Body of pancreas (tissue), 4 donors: ENCODE measurements around the gene FAM193B. TPM values are rescaled to one million over a fixed set of nuclear protein-coding genes. Genes with fewer than 3 reads are reported as not detected.

Experiments
- ATAC-seq: fragments of 150-250 bp; one replicate; pipeline ENCODE4 v1.9.1; 2016
- DNase-seq, 4 donors: peaks; one replicate each; pipeline ENCODE4 v3.0.0-alpha.2; 2019
- H3K27ac ChIP-seq, 4 donors: fragments of 200-600 bp; sonication (generic); 1 replicate in 3 of 4; 2 replicates in 1 of 4; pipeline versions ENCODE4 v1.5.1 to v1.6.1; 2016 to 2019; ENCODE audit warnings: mild to moderate bottlenecking in 1 of 4, mixed read lengths in 1 of 4, moderate library complexity in 1 of 4
- H3K27me3 ChIP-seq, 2 donors: fragments of 200-600 bp; sonication (generic); one replicate each; pipeline ENCODE4 v1.6.0; 2016; ENCODE audit warnings: mild to moderate bottlenecking in 1 of 2
- H3K36me3 ChIP-seq, 2 donors: fragments of 200-600 bp; sonication (generic); replicated peaks in 1 of 2; 2 replicates each; pipeline ENCODE4 v1.5.1; 2016; ENCODE audit warnings: low read depth in 2 of 2; ENCODE audit not compliant: insufficient read depth in 1 of 2
- H3K4me1 ChIP-seq: fragments of 200-600 bp; sonication (generic); one replicate; pipeline ENCODE4 v1.6.0; 2016
- H3K4me3 ChIP-seq, 2 donors: fragments of 200-600 bp; sonication (generic); 1 replicate in 1 of 2; 2 replicates in 1 of 2; pipeline ENCODE4 v1.5.1; 2016 to 2019
- H3K9me3 ChIP-seq, 3 donors: fragments of 200-600 bp; sonication (generic); 1 replicate in 2 of 3; 2 replicates in 1 of 3; pipeline ENCODE4 v1.5.1; 2016
- POLR2A ChIP-seq, 3 donors: fragments of 450-650 bp; IDR thresholded peaks; one replicate each; pipeline ENCODE4 v1.6.1; 2016; ENCODE audit warnings: antibody characterized with exemption in 3 of 3, mild to moderate bottlenecking in 2 of 3
- WGBS, 2 donors: methylation state at CpG; one replicate each; pipeline ENCODE4 v1.1.5; 2017; 5-methylcytosine and 5-hydroxymethylcytosine counted together
- intact Hi-C: fragments of 100-400 bp; cut with DNase I; formaldehyde crosslinking; loops from one replicate; pipeline ENCODE4 v1.15.1; 2023
- total RNA-seq, 2 donors: library from RNA; depleted of rRNA; stranded (reverse); fragments of >200 nt; gene quantifications; one replicate each; pipeline ENCODE4 v1.1.0, GENCODE V29; 2016
- TF ChIP-seq, protein P1 (sequence below), 7 experiments: fragments of 450-650 bp in 4 of 7; fragments of 200-600 bp in 3 of 7; sonication (generic) in 3 of 7; IDR thresholded peaks; one replicate each; pipeline ENCODE4 v1.5.1; 2016 to 2019; ENCODE audit warnings: antibody characterized with exemption in 7 of 7

FAM193B gene
- total RNA-seq, 2 donors from 2014 or later, result 79.9 to 133 TPM

DNA sequence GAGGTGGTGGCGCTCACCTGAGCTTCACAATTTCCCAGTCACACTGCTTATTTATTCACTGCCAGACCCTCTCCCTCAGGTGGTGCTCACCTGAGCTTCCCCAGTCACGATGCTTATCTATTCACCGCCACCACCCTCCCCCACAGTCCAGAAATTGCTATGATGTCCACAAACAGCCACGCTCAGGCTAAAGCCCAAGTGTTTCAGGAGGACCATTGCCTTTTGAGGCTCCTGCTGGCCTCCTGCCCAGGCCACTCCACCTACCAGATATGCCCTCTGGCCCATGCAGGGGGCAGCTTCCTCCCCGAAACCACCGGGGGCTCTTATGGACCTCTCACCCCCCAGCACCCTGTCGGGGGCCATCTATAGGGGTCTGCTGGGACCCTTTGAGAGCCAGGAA is 61.5 kb downstream of the FAM193B start:
- Histone ChIP-seq H3K27me3 (no peaks in the 10 kb centered on the region), H3K27ac (no peak overlapping the region), H3K4me1 (peaks cover 26% of the 10 kb centered on the region), H3K4me3 (no peak overlapping the region), H3K9me3 (no peaks in the 10 kb centered on the region), H3K36me3 (no peaks in the 10 kb centered on the region)
- no peak for ATAC-seq
- 89 to 90% methylated on average over 4 to 7 of the region's 7 CpGs for WGBS, 2 donors
- no peak for DNase-seq
- no peak for TF ChIP-seq POLR2A (IDR thresholded peaks at IDR 0.05)
- TF ChIP-seq, protein P1, sequence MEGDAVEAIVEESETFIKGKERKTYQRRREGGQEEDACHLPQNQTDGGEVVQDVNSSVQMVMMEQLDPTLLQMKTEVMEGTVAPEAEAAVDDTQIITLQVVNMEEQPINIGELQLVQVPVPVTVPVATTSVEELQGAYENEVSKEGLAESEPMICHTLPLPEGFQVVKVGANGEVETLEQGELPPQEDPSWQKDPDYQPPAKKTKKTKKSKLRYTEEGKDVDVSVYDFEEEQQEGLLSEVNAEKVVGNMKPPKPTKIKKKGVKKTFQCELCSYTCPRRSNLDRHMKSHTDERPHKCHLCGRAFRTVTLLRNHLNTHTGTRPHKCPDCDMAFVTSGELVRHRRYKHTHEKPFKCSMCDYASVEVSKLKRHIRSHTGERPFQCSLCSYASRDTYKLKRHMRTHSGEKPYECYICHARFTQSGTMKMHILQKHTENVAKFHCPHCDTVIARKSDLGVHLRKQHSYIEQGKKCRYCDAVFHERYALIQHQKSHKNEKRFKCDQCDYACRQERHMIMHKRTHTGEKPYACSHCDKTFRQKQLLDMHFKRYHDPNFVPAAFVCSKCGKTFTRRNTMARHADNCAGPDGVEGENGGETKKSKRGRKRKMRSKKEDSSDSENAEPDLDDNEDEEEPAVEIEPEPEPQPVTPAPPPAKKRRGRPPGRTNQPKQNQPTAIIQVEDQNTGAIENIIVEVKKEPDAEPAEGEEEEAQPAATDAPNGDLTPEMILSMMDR (IDR thresholded peaks at IDR 0.05), result no peak
- intact Hi-C loops, result no loop called here

DNA sequence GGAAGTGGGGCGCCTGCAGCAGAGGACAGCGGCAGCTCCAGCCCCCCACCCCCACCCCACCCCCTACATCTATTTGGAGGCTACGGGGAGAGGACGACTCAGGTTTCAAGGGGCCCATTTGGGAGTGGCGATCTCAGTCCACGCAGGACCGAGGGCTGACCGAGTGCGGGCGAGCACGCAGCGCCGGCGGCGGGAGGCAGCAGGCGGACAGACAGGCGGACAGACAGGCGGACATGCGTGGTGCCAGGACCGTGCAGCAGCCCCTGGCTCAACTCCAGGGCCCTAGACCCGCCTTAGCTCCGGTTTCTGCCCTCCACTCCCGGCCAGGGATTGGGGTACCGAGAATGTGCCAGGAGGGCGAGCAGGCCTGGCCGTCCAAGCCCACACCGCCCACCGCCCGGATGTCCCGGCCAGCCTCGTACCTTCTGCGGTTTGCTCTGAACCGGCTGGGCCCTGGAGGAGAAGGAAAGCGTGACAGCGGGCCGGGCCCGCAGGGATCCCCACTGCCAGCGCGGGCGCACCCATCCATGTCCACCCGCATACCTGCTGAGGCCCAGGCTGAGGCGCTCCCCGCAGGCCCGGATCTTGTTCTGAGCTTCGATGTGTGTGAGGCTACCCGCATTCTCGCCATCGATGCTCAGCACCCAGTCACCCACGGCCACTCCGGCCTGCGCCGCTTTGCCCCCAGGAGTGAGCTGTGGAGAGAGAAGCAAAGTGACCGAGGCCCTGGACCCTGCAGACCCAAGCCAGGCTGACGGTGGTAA is 62.2 kb downstream of the FAM193B start:
- DNase-seq (no peak), ATAC-seq (no peak)
- Histone ChIP-seq H3K36me3 (no peaks in the 10 kb centered on the region), H3K27me3 (no peaks in the 10 kb centered on the region), H3K27ac (no peak overlapping the region), H3K4me1 (peaks cover 23% of the 10 kb centered on the region), H3K9me3 (no peaks in the 10 kb centered on the region), H3K4me3 (no peak overlapping the region)
- 92 to 96% methylated on average over 17 to 47 of the region's 54 CpGs for WGBS, 2 donors
- TF ChIP-seq, protein P1 (IDR thresholded peaks at IDR 0.05), result no peak
- TF ChIP-seq POLR2A (IDR thresholded peaks at IDR 0.05), result no peak
- intact Hi-C loops, result no loop called here

DNA sequence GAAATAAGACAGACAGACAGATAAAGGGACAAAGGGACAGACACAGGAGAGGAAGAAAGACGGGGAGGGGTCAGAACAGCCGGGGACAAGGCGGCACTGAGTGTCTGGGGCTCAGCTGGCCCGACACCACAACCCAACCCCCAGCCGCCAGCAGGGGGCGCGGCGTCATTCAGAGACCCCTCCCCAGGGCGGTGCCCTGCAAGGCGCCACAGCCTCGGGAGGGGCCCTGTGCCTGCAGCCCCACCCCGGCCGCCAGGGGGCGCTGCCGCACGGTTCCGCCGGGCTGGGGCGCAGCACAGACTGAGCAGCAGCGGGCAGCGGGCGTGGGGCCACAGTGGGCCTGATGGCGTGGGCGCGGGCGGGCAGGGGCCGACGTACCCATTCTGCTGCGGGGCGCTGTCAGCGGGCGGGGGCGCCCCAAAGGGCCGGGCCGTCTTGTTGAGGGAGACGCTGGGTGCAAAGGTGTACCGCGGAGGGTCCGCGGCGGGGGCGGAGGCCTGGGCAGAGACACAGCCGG is 62.9 kb downstream of the FAM193B start:
- DNase-seq, result peak in 1 of 4 donors; percentile 29
- ATAC-seq, result no peak
- Histone ChIP-seq H3K27me3 (no peaks in the 10 kb centered on the region), H3K27ac (no peak overlapping the region), H3K4me1 (peaks cover 16% of the 10 kb centered on the region), H3K36me3 (no peaks in the 10 kb centered on the region), H3K4me3 (no peak overlapping the region), H3K9me3 (no peaks in the 10 kb centered on the region)
- 68 to 74% methylated on average over 37 to 42 of the region's 43 CpGs for WGBS, 2 donors
- intact Hi-C loops, result no loop called here
- TF ChIP-seq, protein P1 (IDR thresholded peaks at IDR 0.05), result peak in 6 of 7 experiments; percentile 12 to 40 (median 25)
- TF ChIP-seq POLR2A (IDR thresholded peaks at IDR 0.05), result no peak

DNA sequence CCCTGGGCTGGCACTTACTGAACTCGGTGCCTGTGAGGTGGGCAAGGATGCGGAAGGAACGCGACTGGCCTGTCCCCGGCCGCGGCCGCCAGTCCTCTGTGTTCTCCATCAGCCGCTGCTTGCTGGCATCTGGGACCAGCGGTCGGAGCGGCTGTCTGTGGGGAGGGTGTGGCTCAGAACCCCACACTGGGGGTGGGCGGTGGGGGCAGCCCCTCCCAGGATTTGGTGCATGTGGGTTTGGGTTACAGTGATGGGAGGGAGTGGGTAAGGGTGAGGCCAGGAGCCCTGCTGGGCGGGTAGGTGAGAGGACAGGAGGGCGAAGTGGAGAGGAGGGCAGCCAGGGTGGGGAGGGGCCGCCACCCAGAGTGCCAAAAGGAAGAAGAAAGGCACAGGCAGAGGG is 63.4 kb downstream of the FAM193B start:
- Histone ChIP-seq H3K36me3 (no peaks in the 10 kb centered on the region), H3K27ac (no peak overlapping the region), H3K9me3 (no peaks in the 10 kb centered on the region), H3K27me3 (no peaks in the 10 kb centered on the region), H3K4me1 (peaks cover 11% of the 10 kb centered on the region), H3K4me3 (no peak overlapping the region)
- intact Hi-C loops, result no loop called here
- ATAC-seq (no peak), DNase-seq (no peak)
- 93 to 94% methylated on average over 16 of the region's 16 CpGs for WGBS, 2 donors
- TF ChIP-seq, protein P1 (IDR thresholded peaks at IDR 0.05), result no peak
- no peak for TF ChIP-seq POLR2A (IDR thresholded peaks at IDR 0.05)
